HUDEP-2 (cell line): ENCODE data around the gene CACNA2D2.

ENCODE experiments used
- DNase-seq, 76 experiments: peaks; one replicate each; lab custom pipeline; 2025; ENCODE audit not compliant: unreplicated experiment in 76 of 76; lab: John Stamatoyannopoulos, UW

Gene CACNA2D2

DNA sequence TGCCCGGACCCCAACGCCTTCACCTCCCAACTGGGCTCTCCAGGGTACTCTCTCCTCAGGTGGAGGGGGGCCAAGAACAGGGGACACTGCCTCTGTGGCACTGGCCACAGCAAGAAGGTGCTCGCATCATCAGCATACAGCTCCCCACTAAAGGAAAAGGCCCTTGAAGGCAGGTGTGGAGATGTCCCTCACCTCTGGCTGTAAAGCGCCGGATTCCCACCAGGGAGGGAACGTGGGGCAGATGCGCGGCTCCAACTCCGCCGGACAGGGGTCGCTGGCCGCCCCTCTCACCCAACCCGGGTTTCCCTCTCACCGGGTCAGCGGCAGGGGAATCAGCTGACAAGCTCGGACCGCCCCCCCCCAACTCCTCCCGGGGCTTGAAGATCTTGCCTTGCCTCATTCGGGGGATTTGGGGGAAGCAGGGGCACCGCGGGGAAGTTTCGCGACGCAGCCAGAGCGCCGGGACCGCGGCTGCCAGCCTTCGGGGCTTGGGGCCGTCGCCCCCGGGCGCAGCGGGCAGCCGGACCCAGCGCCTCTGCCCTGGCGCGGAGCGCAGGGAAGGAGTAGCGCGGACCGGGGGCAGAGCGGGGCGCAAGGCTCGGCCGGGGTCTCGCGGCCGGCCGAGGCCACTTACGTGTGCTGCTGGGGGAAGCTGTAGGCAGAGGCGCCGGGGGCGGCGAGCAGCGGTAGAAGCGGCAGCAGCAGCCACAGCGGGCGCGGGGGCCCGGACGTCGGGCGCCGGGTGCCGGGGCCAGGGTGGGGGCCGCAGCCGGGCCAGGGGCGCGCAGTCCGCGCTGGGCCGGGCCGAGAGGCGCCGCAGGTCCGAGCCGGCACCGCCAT lies 630 bp downstream of the CACNA2D2 start:
- DNase-seq, result no peak

DNA sequence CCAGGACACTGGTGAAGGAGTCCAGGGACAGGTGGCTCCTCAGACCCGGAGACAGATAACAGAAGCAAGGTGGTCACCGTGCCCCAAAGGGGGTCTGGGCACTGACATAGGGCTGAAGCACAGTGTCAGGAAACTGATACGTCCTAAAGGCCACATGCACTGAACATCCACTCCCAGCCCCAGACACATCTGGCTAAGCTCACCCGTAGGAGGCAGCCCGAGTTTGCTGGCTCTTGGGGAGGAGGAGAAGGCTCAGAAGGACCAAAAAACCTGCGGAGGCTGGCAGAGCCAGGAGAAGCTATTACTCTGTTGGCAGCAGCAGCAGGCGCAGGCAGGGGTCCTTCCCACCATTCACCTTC lies 1.2 kb downstream of the CACNA2D2 start:
- DNase-seq, result no peak

DNA sequence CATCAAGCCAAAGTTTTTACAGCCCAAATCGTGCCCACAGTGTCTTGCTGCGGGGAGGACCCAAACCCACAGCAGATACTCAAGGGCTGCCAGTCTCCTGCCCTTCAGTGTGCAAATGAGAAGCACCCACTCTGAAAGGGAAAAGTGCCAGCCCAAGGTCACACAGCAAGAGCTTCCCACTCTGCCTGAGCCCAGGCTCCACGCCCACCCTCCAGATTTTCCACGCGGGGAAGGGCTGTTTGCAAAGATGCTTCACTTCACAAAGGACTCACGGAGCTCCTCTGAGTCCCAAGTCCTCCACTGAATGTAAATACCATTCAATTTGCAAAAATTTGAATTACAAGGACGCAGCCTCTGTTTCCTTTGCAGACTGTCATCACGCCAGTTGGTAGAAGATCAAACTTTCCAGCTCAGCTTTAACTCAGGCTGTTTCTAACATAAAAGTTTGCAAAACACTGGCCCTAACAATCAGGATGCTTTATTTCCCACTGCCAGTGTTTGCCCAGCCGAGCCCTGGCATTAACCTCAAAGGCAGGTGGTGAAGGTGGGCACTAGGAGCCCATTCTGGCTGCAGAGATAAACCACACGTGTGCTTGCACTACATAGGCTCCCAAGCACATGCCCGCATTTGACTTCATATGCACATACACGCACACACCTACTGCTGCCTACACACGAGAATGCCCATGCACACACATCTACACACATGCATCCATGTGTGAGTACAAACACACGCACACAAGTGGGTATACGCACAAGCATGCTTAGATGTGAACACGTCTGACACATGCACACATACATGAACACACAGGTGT lies 7.6 kb downstream of the CACNA2D2 start:
- no peak for DNase-seq

DNA sequence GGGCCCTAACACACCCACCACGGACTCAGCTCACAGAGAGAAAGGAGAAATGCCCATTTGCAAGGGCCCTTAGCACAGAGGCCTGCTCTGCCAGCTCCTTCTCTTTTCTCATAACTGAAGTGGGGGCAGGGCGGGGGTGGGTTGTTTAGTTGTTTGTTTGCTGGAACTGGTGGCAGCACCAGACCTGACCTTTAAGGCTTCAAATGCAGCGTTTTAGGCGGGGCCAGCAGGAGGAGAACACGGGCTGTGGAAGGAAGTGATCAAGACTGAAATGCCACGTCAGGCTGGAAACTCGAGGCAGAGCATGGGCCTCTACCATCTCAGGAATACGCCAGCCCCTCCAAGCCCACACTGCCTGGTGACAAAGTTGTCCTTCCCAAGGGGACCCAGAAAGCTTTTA lies 9.3 kb downstream of the CACNA2D2 start:
- no peak for DNase-seq

DNA sequence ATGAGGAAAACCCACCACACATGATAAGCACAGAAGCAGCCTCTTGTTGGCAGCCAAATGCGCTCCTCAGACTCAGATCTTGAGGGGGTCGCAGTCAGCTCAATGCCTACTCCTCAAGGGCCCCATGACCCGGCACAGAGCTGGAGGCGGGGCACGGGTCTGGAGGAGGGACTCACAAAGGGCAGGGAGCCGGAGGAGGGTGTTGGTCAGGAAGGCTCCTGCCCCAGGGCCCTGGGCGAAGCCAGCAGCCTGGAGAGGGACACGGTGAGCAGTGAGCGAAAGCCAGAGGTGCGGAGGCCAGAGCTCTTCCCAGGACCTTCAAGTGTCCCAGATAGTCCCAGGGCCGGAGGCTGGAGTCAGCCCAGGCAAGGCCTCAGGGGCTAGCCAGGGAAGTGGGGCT lies 9.8 kb downstream of the CACNA2D2 start:
- no peak for DNase-seq

DNA sequence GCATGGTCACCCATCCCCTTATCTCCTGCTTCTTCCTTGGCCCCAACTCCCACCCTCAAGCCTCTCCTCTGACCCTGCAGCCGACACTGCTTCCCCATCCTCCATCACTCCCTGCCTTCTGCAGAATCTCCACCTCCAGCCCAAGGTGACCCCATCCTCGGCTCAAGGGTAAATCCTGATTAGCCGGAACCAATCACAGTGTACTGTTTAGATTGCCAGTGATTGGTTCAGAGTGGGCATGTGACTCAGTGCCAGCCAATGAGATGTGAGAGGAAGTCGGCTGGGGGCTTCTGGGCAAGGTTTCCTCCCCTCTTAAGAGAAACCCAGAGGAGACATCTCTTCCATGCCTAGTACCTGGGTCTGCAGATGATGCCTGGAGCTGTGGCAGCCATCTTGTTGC lies 10.3 kb downstream of the CACNA2D2 start:
- DNase-seq, result no peak

DNA sequence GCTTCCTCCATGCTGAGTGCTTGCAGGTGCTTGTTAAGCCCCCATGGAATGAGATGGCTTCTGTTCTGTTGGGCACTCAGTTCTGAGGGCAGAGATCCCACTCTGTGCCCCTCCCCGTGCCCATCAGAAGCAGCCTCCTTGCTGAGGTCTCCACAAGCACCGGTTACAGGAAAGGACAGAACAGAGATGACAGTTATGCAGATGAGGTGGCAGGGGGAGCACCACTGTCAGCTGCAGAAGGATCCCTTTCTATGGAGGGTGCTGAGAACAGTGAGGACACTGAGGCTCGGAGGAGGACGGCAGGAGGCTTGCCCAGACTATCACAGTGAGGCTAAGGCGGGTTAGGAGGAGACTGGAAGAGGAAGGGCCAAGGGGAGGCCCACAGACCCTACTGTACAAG lies 12.4 kb downstream of the CACNA2D2 start:
- DNase-seq, result no peak

DNA sequence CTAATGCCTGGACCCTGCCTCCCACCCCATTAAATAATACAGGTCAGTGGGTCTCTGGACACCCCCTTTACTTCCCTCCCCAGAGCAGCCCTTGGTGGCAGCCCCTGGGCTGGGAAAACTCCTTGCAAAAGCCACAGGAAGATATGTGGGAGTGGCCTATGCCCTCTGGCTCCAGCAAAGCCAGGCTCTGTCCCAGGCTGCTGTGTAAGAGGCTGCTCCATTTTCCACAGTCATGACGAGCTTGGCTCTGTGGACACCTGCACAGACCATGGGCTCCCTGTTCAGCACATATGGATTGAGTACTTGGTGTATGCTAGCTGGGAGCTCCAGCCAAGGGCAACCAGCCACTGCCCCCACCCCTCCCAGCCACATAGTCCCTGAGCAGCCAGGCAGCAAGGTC lies 13.0 kb downstream of the CACNA2D2 start:
- no peak for DNase-seq

DNA sequence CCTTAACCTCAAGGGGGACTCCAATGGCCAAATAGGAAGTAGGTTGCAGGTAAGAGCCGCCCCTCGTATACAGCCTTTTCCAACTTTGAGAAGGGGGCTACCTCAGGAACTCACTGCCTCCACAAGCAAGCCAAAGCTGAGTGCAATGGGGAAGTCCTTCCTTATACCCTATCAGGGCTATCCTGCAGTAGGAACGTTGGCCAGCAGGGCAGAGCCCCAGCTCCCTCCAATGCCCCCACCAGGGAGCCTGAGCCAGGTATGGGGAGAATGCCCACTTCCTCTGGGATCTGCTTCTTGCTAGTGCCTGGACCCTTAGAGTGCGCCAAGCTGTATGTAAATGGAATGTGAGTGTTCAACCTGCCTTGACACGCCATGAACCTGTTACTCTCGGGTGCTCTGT lies 16.3 kb downstream of the CACNA2D2 start:
- no peak for DNase-seq

DNA sequence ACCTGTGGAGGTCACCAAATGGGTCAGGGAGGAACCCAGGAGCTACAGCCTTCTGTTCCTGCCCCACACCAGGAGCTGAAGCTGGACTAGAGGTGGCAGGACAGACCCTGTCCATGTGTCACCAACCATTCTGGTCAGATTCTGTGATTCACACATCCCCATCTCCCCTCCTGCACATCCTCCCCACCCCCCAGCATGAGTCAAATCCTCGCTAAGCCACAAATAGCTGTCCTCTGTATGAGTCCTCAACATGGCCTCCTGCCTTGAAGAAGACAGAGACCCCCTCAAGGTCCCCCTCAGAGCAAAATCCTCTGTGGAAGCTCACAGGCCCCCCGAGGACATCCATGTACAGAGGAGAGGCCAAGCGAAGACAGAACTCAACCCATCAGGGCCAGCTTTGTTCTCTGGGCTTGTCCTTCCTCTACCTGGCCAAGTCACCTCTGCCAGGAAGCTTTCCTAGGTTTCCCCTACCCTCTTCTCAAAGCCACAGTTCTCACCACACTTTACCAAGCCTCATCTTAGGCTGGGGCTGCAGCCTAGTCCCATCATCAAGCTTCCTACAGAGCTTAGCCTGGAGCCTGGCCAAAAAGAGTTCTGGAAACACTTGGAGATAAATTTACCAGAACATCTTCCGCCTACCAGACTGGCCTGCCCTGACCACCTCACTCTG lies 17.1 kb downstream of the CACNA2D2 start:
- DNase-seq, result no peak

DNA sequence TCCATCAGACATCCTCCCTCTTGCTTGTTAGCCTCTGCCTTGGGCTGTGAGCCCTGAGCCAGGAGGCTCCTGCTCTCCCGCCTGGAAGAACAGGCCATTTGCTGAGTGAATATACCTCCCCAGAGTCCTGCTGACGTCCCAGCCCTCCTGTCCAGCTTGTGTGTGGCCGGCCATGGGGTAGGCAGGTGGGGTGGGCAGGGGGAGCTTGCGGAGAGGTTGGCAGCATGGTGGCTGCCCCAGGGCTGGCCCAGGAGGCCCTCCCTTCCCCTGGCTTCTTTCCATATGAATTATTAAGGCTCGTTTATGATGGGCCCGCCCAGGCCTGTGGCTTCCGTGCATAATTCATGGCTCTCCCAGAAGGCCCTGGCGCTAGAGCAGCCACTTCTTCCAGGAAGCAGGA lies 18.7 kb downstream of the CACNA2D2 start:
- no peak for DNase-seq

DNA sequence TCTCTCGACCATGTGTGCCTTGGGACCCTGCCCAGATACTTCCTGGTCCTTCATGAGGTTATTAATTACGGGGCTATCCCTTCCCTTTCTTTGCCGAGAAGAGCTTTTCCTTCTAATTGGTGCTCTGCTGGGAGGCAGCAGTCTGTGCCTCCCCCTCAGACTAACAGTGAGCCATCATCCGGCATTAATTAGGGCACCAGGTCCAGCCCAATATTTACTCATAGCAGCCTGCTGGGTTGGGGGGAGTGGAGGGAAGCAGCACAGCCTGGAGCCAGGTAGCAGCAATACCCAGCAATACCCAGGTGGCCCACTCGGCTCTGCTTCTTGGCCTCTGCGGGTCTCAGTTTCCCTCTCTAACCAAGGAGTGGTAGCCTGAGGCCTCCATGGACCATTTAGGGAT lies 20.1 kb downstream of the CACNA2D2 start:
- DNase-seq, result no peak

DNA sequence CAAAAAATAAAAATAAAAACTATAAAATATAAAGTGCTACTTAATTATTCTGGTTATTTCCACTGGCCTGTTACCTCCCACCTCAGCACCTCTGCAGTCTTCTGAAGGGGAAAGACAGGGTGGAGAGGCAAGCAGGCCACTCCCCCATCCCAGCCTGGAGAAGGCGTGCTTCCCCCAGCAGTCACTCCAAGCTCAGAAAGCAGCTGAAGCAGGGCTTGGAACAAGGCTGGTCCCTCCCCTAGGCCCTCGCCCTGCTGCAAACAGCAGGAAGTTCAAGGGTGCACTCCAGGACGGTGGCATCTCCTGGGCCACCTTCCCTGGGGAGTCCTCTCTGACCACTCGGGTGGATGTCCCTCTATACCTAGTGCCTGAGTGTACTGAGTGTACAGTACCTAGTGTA lies 21.4 kb downstream of the CACNA2D2 start:
- DNase-seq, result no peak

DNA sequence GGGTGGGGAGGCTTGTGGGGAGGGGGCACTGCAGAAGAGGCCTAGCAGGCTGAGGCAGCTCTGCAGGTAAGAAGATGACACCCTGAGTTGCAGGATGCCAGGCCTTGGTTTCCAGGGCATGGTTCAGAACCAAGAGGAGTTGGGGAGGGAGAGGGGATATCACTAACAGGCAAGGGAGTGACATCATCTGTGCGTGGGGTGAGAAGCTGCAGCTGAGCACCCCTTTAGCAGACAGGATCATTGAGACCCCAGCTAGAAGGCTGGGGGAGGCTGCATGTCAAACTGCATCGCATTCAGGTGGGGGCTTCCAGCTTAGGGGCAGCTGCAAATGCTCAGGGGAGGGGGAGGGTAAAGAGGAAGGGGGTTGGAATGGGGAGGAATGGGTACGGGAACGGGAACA lies 23.0 kb downstream of the CACNA2D2 start:
- DNase-seq, result no peak

DNA sequence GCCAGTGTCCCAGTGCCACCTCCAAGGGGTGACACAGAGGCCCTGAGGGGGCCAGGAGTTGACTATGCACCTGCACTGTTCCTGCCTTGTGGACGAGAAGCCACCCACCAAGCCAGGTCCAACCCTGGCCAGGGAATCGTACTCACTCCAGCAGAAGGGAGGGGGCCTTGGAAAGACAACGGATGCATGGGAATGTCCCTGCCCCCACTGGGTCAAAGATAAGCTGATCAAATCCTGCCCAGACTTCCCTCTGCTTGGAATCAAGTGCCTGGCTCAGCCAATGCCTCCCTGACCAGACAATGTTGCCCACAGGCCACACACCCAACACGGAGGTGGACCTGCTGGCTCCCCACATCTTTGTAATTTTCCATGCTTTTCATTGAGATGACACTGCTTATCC lies 23.9 kb downstream of the CACNA2D2 start:
- no peak for DNase-seq

DNA sequence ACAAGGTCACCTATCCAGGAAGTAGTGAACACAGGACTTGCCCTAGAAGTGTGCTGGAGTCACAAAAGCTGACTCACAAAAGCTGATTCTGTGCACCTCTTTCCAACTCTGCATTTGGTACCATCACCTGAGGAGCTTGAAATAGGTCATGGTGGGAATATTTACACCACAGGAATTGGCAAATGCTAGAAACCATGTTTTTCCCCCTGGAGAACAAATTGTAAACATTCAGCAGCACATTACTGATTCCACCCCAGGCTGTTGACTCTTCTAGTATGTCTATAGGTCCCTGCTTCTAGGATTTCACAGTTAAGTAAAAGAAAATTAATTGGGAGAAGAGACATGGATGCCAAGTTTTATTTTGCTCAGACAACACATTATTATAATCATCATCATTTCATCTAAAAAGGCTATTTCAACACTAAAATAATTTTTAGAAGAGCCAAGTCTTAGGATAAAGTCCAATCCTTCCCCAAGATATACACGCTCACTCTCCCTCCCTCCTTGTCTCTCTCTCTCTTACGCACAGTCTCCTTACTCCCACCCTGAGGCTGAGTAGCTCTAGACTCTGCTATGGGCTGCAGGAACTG lies 24.7 kb downstream of the CACNA2D2 start:
- DNase-seq, result no peak

DNA sequence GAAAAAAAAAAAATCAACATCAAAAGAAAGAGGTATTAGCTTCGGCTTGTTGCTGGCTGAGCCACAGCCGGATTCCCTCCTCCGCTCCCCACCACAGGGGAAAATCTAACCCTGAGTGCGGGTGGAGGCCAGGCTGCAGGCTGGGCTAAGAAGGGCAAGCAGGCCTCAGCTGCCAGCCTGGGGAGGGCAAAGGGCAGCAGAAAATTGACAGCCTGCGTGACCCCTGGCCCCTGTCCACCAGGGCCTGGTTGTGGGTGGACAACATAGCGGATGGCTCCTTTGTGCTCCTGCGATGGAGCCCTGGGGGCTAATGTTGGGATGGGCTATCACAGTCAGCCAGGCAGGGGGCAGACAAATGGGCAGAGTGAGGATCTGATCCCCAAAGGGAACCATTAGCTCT lies 25.4 kb downstream of the CACNA2D2 start:
- no peak for DNase-seq

DNA sequence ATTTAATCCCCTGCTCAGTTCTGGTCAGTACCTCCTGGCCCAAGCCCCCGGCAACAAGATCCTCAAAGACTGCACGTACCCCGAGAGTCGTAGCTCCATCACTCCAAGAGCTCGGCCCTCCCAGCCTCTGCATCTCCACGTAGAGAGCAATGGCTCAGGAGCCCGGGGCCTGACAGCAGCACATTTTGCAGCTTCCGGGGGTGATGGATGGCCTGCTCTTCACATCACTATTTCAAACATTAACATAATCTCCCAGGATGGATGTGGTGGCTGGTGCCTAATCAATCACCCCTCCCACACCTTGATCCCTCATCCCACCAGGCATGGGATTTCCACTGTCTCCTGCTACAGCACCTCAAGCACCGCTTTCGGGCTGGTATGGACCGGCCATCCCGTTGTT lies 28.1 kb downstream of the CACNA2D2 start:
- DNase-seq, result no peak

DNA sequence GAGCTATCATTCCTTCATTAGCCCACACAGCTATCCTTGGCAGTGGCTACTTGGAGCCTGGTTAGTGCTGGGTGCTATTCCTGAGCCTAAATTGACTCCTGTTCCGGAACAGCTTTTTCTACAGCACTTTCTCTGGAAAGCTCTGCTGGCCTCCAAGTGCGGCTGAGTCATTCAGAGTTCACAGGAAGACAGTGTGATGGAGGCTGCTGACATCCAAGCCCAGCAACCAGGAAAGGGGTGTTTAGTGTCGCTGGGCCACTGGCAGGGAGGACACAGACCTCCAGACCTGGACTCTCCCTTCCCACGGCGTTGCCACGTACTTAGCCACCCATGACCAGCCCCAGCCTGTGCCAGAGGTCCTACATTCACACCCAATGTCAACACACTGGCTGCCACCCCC lies 28.7 kb downstream of the CACNA2D2 start:
- no peak for DNase-seq

DNA sequence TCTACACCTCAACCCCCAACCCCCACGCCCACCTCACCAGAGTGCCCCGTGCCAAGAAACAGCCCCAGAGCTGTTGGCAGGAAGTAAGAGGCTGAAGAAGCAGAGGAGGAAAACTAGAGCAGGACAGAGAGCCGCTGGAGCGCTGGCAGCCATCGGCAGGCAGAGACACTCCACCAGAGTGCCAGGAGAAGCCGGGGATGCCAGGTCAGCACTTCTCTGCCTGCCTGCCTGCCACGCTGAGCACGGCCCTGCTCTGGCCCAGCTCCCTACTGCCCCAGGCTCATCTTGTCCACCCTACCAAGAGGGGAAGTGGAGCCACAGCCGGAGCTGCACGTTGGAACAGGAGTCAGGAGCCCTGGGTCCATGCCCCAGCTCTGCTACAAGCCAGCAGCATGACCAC lies 29.7 kb downstream of the CACNA2D2 start:
- DNase-seq, result no peak

DNA sequence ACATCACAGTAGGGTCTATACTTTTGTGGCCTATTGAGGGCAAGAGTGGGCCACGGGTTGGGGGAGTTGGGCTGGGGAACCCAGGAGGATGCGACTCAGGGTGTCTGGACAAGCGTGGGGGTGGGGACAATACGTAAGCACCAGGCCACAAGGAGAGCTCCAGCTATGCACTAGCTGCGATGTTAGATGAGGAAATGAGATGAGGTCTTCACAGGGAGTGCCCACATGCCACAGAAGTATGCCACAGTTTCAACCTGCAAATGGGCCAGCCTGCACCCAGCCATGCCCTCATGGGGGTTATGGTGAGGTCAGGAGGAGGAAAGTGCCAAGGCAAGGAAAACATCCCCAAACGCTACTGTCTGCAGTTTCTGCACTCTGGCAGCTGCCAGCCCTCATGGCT lies 30.5 kb downstream of the CACNA2D2 start:
- no peak for DNase-seq
